Mesodermal cell (in vitro differentiated cells): Measurements from ENCODE around the gene KLHDC2.
"Not testable (repeated sequence)": the region's sequence is repeated elsewhere in the genome, so short reads cannot be mapped to it uniquely, and the experiment has no call there.

ENCODE experiments used
- H3K27ac ChIP-seq: 2 replicates; pipeline ENCODE4 v1.7.0; 2013; ENCODE audit warnings: mild to moderate bottlenecking, low read depth, low read length, moderate library complexity; ENCODE audit not compliant: severe bottlenecking
- H3K36me3 ChIP-seq: 2 replicates; pipeline ENCODE4 v1.7.1; 2013; ENCODE audit warnings: mild to moderate bottlenecking, low read length, moderate library complexity; ENCODE audit not compliant: control insufficient read depth, insufficient read depth
- H3K4me1 ChIP-seq: one replicate; pipeline ENCODE4 v1.7.1; 2013; ENCODE audit warnings: mild to moderate bottlenecking, low read length; ENCODE audit not compliant: insufficient read depth, control insufficient read depth, poor library complexity, severe bottlenecking
- H3K4me3 ChIP-seq: 2 replicates; pipeline ENCODE4 v1.7.0; 2013; ENCODE audit warnings: low read length, control low read depth, mild to moderate bottlenecking; ENCODE audit not compliant: insufficient read depth, poor library complexity, severe bottlenecking; ENCODE audit errors: extremely low read depth
- H3K9me3 ChIP-seq: 2 replicates; pipeline ENCODE4 v1.7.1; 2013; ENCODE audit warnings: mild to moderate bottlenecking, low read length, moderate library complexity; ENCODE audit not compliant: control insufficient read depth
- WGBS, 2 experiments: methylation state at CpG; one replicate each; pipeline ENCODE4 v1.1.5; 2013; ENCODE audit warnings: missing lambda C conversion rate in 2 of 2; ENCODE audit not compliant: insufficient coverage in 2 of 2; 5-methylcytosine and 5-hydroxymethylcytosine counted together

The KLHDC2 gene

DNA sequence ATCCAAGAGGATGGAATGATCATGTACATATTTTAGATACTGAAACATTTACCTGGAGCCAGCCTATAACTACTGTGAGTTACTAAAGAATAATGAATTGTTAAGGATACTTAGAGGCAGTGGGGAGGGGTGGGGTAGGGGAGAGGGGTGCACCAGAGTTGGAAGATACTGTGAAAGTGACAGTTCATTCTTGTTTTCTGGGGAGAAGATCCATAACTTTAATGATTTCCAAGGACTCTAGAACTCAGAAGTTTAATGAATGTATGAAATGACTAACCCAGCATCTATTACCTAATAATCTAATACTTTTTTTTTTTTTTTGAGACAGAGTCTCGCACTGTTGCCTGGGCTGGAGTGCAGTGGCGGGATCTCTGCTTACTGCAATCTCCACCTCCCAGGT is 10.5 kb downstream of the KLHDC2 start:
- peaks cover 94% of the 10 kb centered on the region for H3K36me3 ChIP-seq
- no peaks in the 10 kb centered on the region for H3K9me3 ChIP-seq
- H3K4me1 ChIP-seq = no peaks in the 10 kb centered on the region
- no peak overlapping the region for H3K27ac ChIP-seq
- 92% methylated on average over 2 of the region's 2 CpGs; no CpG with 5 or more reads in 1 of the 2 experiments for WGBS, 2 experiments
- H3K4me3 ChIP-seq = no peak overlapping the region

GRCh38 chr14:49781040-49781439 is 13.1 kb downstream of the KLHDC2 start:
- peaks cover 87% of the 10 kb centered on the region for H3K36me3 ChIP-seq
- H3K9me3 ChIP-seq, H3K4me1 ChIP-seq, H3K4me3 ChIP-seq, H3K27ac ChIP-seq: not testable (repeated sequence)
- WGBS, 2 experiments = 94% methylated on average over 6 of the region's 7 CpGs

DNA sequence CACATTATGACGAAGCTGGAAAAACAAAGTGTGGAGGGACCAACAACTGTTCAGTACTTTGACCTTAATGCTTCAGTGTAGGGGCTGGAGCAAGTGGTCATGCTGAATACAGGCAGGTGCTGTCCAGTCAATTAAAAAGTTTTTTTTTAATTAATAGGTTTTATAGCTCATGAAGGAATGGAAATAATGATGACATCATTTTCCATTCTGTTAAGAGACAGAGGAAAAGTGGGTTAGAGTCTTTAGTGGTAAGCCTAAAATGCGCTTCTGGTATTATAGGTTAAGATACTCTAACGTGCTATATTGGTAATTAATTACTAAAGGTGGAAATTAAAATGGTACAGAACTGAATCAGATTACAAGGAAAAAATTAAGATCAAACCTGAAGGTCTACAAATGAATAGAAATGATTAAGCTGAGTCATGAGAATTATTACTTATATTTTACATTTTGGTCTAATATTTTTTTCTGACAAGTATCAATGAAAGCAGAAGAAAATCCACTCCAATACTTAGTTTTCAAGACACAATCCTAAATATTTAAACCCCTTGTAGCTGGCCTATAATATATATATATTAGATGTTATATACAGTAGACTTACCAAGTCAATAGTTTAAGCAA is 15.6 kb downstream of the KLHDC2 start:
- no peak overlapping the region for H3K27ac ChIP-seq
- 100% methylated on average over 1 to 2 of the region's 3 CpGs for WGBS, 2 experiments
- no peaks in the 10 kb centered on the region for H3K9me3 ChIP-seq
- H3K4me3 ChIP-seq = no peak overlapping the region
- H3K36me3 ChIP-seq = peaks cover 91% of the 10 kb centered on the region
- no peaks in the 10 kb centered on the region for H3K4me1 ChIP-seq

GRCh38 chr14:49786315-49786714 is 18.4 kb downstream of the KLHDC2 start:
- H3K4me3 ChIP-seq = no peak overlapping the region
- no peak overlapping the region for H3K27ac ChIP-seq
- H3K4me1 ChIP-seq = no peaks in the 10 kb centered on the region
- H3K36me3 ChIP-seq = peaks cover 88% of the 10 kb centered on the region
- 100% methylated on average over 2 of the region's 2 CpGs; no CpG with 5 or more reads in 1 of the 2 experiments for WGBS, 2 experiments
- no peaks in the 10 kb centered on the region for H3K9me3 ChIP-seq

- Histone ChIP-seq H3K36me3 (peaks cover 93% of the 10 kb centered on the region), H3K4me1 (no peaks in the 10 kb centered on the region), H3K9me3 (no peaks in the 10 kb centered on the region), H3K4me3 (no peak overlapping the region), H3K27ac (no peak overlapping the region)
- WGBS, 2 experiments = 0% methylated on average over 1 of the region's 1 CpG; no CpG with 5 or more reads in 1 of the 2 experiments
Measured at GRCh38 chr14:49792618-49793017, 24.7 kb downstream of the KLHDC2 start.

DNA sequence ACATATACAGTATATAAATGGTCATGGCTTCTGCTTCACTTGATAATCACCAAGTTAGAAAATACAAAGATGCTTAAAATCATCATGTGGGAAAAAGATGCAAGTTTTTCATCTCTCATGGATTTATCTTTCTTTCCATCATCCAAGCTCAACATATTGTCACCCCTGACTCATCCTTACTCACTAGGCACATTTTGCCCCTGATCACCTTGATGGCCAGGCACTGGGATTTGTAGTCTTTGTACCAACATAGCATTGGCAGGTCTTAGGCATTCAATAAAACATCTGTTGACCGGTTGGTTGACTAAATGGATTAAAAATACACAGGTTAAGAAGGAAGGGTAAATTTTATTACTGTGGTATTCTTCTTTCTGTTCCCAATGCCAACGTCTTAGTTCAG is 28.1 kb downstream of the KLHDC2 start:
- H3K36me3 ChIP-seq = peaks cover 96% of the 10 kb centered on the region
- no peak overlapping the region for H3K27ac ChIP-seq
- no CpG with 5 or more reads among the region's 2 CpGs for WGBS, 2 experiments
- no peaks in the 10 kb centered on the region for H3K4me1 ChIP-seq
- H3K4me3 ChIP-seq = no peak overlapping the region
- H3K9me3 ChIP-seq = no peaks in the 10 kb centered on the region

DNA sequence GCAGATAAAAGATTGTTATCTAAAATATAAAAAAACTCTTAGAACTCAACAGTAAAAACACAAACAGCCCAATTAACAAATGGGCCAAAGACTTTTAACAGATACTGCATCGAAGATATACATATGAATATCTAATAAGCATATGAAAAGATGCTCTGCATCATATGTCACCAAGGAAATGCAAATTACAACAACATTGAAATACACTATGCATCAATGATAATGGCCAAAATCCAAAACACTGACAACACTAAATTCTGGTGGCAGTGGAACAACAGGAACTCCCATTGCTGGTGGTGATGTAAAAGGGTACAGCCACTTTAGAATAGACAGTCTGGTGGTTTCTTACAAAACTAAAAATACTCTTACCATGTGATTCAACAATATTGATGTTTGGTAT is 40.8 kb downstream of the KLHDC2 start:
- Histone ChIP-seq H3K4me1 (no peaks in the 10 kb centered on the region), H3K36me3 (peaks cover 90% of the 10 kb centered on the region), H3K27ac (no peak overlapping the region), H3K9me3 (no peaks in the 10 kb centered on the region), H3K4me3 (no peak overlapping the region)
- WGBS, 2 experiments = no CpG with 5 or more reads among the region's 1 CpG

- H3K27ac ChIP-seq, H3K9me3 ChIP-seq, H3K4me3 ChIP-seq, H3K4me1 ChIP-seq: not testable (repeated sequence)
- peaks cover 77% of the 10 kb centered on the region for H3K36me3 ChIP-seq
- 93 to 100% methylated on average over 1 of the region's 2 CpGs for WGBS, 2 experiments
Measured at GRCh38 chr14:49816118-49816517, 48.2 kb downstream of the KLHDC2 start.

DNA sequence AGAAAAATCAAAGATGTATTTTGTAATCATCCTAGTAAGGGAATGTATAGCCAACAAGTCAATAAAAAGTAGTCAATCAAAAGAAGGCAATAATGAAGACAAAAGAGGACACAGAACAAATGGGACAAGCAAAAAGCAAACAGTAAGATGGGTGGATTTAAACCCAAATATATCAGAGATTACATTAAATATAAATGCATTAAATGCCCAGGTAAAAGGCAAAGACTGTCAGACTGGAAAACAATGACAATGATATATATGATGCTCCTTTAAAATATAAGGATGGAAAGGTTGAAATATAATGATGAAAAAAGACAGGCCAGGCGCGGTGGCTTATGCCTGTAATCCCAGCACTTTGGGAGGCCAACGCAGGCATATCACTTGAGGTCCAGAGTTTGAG is 48.9 kb downstream of the KLHDC2 start:
- H3K27ac ChIP-seq = no peak overlapping the region
- peaks cover 71% of the 10 kb centered on the region for H3K36me3 ChIP-seq
- H3K4me1 ChIP-seq = no peaks in the 10 kb centered on the region
- H3K4me3 ChIP-seq = no peak overlapping the region
- no peaks in the 10 kb centered on the region for H3K9me3 ChIP-seq
- 96 to 100% methylated on average over 2 to 3 of the region's 3 CpGs for WGBS, 2 experiments

GRCh38 chr14:49820176-49820575 is 52.2 kb downstream of the KLHDC2 start:
- H3K9me3 ChIP-seq = no peaks in the 10 kb centered on the region
- H3K4me3 ChIP-seq = no peak overlapping the region
- peaks cover 80% of the 10 kb centered on the region for H3K36me3 ChIP-seq
- H3K27ac ChIP-seq = no peak overlapping the region
- 94 to 97% methylated on average over 12 of the region's 12 CpGs for WGBS, 2 experiments
- no peaks in the 10 kb centered on the region for H3K4me1 ChIP-seq

GRCh38 chr14:49828640-49829039 is 60.7 kb downstream of the KLHDC2 start:
- Histone ChIP-seq H3K36me3 (peaks cover 92% of the 10 kb centered on the region), H3K4me1 (no peaks in the 10 kb centered on the region), H3K4me3 (no peak overlapping the region), H3K9me3 (no peaks in the 10 kb centered on the region), H3K27ac (no peak overlapping the region)
- WGBS, 2 experiments = no CpG with 5 or more reads among the region's 2 CpGs
